Gastroesophageal sphincter (tissue), 4 donors: ENCODE data around the gene ALK. TPM values are rescaled to one million over a fixed set of nuclear protein-coding genes. Genes with fewer than 3 reads are reported as not detected.

Experiments used
- ATAC-seq: fragments of 150-250 bp; one replicate; pipeline ENCODE4 v1.9.1; 2016; ENCODE audit warnings: mild to moderate bottlenecking, moderate library complexity
- H3K27ac ChIP-seq, 4 donors: fragments of 200-600 bp; sonication (generic) in 3 of 4; 1 replicate in 3 of 4; 2 replicates in 1 of 4; pipeline ENCODE4 v1.5.1; 2016 to 2019
- H3K27me3 ChIP-seq: fragments of 200-600 bp; sonication (generic); one replicate; pipeline ENCODE4 v1.5.1; 2019
- H3K36me3 ChIP-seq, 2 donors: fragments of 200-600 bp; sonication (generic); one replicate each; pipeline ENCODE4 v1.5.1; 2019; ENCODE audit warnings: control low read depth in 1 of 2
- H3K4me1 ChIP-seq, 3 donors: fragments of 200-600 bp; sonication (generic); 1 replicate in 2 of 3; 2 replicates in 1 of 3; pipeline ENCODE4 v1.5.1; 2016 to 2019; ENCODE audit warnings: control low read depth in 2 of 3
- H3K4me3 ChIP-seq, 2 donors: fragments of 200-600 bp; sonication (generic); one replicate each; pipeline ENCODE4 v1.5.1; 2019; ENCODE audit warnings: mild to moderate bottlenecking in 1 of 2, moderate library complexity in 1 of 2
- H3K9me3 ChIP-seq, 3 donors: fragments of 200-600 bp; sonication (generic); one replicate each; pipeline ENCODE4 v1.5.1; 2017 to 2019; ENCODE audit warnings: control low read depth in 2 of 3
- CTCF ChIP-seq, 4 experiments: fragments of 200-600 bp in 2 of 4; fragments of 450-650 bp in 2 of 4; sonication (generic) in 1 of 4; IDR thresholded peaks; one replicate each; pipeline ENCODE4 v1.5.1; 2017 to 2019; ENCODE audit warnings: antibody characterized with exemption in 4 of 4, mild to moderate bottlenecking in 2 of 4, moderate library complexity in 2 of 4
- EP300 ChIP-seq: sonication (generic); formaldehyde crosslinking; IDR thresholded peaks from one replicate; pipeline ENCODE4 v1.6.1; 2017; ENCODE audit warnings: antibody characterized with exemption, mild to moderate bottlenecking
- POLR2A ChIP-seq, 2 donors: fragments of 450-650 bp; IDR thresholded peaks; one replicate each; pipeline ENCODE4 v1.6.1; 2017; ENCODE audit warnings: antibody characterized with exemption in 2 of 2, mild to moderate bottlenecking in 2 of 2, moderate library complexity in 1 of 2
- POLR2AphosphoS5 ChIP-seq: sonication (generic); formaldehyde crosslinking; IDR thresholded peaks from one replicate; pipeline ENCODE4 v1.6.1; 2017; ENCODE audit warnings: antibody characterized with exemption
- WGBS, 2 donors: methylation state at CpG; one replicate each; pipeline ENCODE4 v1.1.5; 2018; ENCODE audit warnings: low coverage in 1 of 2; 5-methylcytosine and 5-hydroxymethylcytosine counted together
- total RNA-seq, 4 donors: library from RNA; depleted of rRNA; stranded (reverse); fragments of >200 nt; gene quantifications; one replicate each; pipeline ENCODE4 v1.1.0, GENCODE V29; 2016

The ALK gene
- total RNA-seq, 4 donors from 2014 or later: 0.94 to 1.6 (median 1.1) TPM

GRCh38 chr2:29731948-29732347 lies 189.4 kb downstream of the ALK start:
- H3K4me1 ChIP-seq: no peaks in the 10 kb centered on the region
- no peak overlapping the region for H3K4me3 ChIP-seq
- H3K9me3 ChIP-seq: no peaks in the 10 kb centered on the region
- no peak overlapping the region for H3K27ac ChIP-seq
- H3K27me3 ChIP-seq: no peaks in the 10 kb centered on the region
- no peak for ATAC-seq
- WGBS, 2 donors: 71 to 100% methylated on average over 2 of the region's 2 CpGs
- TF ChIP-seq POLR2AphosphoS5 (no peak), POLR2A (IDR thresholded peaks at IDR 0.05) (no peak), CTCF (IDR thresholded peaks at IDR 0.05) (no peak), EP300 (no peak)
- no peaks in the 10 kb centered on the region for H3K36me3 ChIP-seq

- no peak overlapping the region for H3K27ac ChIP-seq
- no peak for TF ChIP-seq POLR2AphosphoS5
- no peak for TF ChIP-seq EP300
- no peak for TF ChIP-seq CTCF (IDR thresholded peaks at IDR 0.05)
- no peak for TF ChIP-seq POLR2A (IDR thresholded peaks at IDR 0.05)
- 60 to 82% methylated on average over 1 to 7 of the region's 7 CpGs for WGBS, 2 donors
- H3K4me3 ChIP-seq: no peak overlapping the region
- H3K4me1 ChIP-seq: no peaks in the 10 kb centered on the region
- no peaks in the 10 kb centered on the region for H3K36me3 ChIP-seq
- H3K9me3 ChIP-seq: no peaks in the 10 kb centered on the region
- H3K27me3 ChIP-seq: no peaks in the 10 kb centered on the region
- no peak for ATAC-seq
These were observed 191.5 kb downstream of the ALK start for GRCh38 chr2:29729932-29730331.

DNA sequence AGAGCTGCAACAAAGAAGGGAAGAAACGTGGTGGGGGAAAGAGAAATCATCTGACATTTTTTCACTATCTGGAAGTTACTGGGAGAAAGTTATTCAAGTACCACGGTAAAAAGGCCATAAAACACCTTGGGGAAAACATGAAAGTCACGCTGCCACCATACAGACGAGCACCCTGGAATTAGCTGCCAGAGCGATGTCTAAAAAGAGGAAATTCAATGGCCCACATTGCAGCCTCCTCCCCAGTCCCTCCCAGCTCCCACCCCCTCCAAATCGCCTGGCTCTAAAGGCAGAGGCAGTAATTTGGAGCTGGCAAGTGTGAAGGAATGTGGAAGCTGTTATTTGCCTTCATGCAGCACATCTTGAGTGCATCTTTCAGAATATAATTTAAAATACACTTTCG lies 192.0 kb downstream of the ALK start:
- ATAC-seq: no peak
- no peaks in the 10 kb centered on the region for H3K36me3 ChIP-seq
- H3K4me3 ChIP-seq: no peak overlapping the region
- 44 to 63% methylated on average over 5 to 7 of the region's 7 CpGs for WGBS, 2 donors
- H3K4me1 ChIP-seq: no peaks in the 10 kb centered on the region
- H3K27ac ChIP-seq: no peak overlapping the region
- H3K27me3 ChIP-seq: no peaks in the 10 kb centered on the region
- TF ChIP-seq EP300 (no peak), CTCF (IDR thresholded peaks at IDR 0.05) (no peak), POLR2A (IDR thresholded peaks at IDR 0.05) (no peak)
- no peaks in the 10 kb centered on the region for H3K9me3 ChIP-seq

GRCh38 chr2:29726976-29727375 lies 194.4 kb downstream of the ALK start:
- H3K27ac ChIP-seq: no peak overlapping the region
- no peaks in the 10 kb centered on the region for H3K4me1 ChIP-seq
- no peak for ATAC-seq
- no peak overlapping the region for H3K4me3 ChIP-seq
- H3K36me3 ChIP-seq: no peaks in the 10 kb centered on the region
- no peaks in the 10 kb centered on the region for H3K27me3 ChIP-seq
- WGBS, 2 donors: 33 to 61% methylated on average over 2 of the region's 2 CpGs
- TF ChIP-seq EP300 (no peak), CTCF (IDR thresholded peaks at IDR 0.05) (no peak), POLR2AphosphoS5 (no peak), POLR2A (IDR thresholded peaks at IDR 0.05) (no peak)
- no peaks in the 10 kb centered on the region for H3K9me3 ChIP-seq

- Histone ChIP-seq H3K36me3 (no peaks in the 10 kb centered on the region), H3K4me1 (no peaks in the 10 kb centered on the region), H3K27me3 (no peaks in the 10 kb centered on the region), H3K9me3 (no peaks in the 10 kb centered on the region), H3K4me3 (no peak overlapping the region), H3K27ac (no peak overlapping the region)
- TF ChIP-seq EP300: no peak
- TF ChIP-seq POLR2AphosphoS5: no peak
- no peak for TF ChIP-seq CTCF (IDR thresholded peaks at IDR 0.05)
- TF ChIP-seq POLR2A (IDR thresholded peaks at IDR 0.05): no peak
- WGBS, 2 donors: 43 to 50% methylated on average over 2 of the region's 2 CpGs
- no peak for ATAC-seq
These were observed 195.8 kb downstream of the ALK start for GRCh38 chr2:29725610-29726009.
